Tibial nerve (tissue), 3 donors: ENCODE results near the gene TOP1.

Source experiments
- POLR2A ChIP-seq, 2 donors: fragments of 450-650 bp; IDR thresholded peaks; one replicate each; pipeline ENCODE4 v1.6.1; 2017; ENCODE audit warnings: antibody characterized with exemption in 2 of 2, mild to moderate bottlenecking in 2 of 2, moderate library complexity in 2 of 2
- TF ChIP-seq, protein P1 (sequence below), 5 experiments: fragments of 200-600 bp in 3 of 5; fragments of 450-650 bp in 2 of 5; sonication (generic) in 3 of 5; IDR thresholded peaks; one replicate each; pipeline ENCODE4 v1.5.1; 2016 to 2019; ENCODE audit warnings: antibody characterized with exemption in 5 of 5, mild to moderate bottlenecking in 3 of 5, moderate library complexity in 2 of 5

DNA sequence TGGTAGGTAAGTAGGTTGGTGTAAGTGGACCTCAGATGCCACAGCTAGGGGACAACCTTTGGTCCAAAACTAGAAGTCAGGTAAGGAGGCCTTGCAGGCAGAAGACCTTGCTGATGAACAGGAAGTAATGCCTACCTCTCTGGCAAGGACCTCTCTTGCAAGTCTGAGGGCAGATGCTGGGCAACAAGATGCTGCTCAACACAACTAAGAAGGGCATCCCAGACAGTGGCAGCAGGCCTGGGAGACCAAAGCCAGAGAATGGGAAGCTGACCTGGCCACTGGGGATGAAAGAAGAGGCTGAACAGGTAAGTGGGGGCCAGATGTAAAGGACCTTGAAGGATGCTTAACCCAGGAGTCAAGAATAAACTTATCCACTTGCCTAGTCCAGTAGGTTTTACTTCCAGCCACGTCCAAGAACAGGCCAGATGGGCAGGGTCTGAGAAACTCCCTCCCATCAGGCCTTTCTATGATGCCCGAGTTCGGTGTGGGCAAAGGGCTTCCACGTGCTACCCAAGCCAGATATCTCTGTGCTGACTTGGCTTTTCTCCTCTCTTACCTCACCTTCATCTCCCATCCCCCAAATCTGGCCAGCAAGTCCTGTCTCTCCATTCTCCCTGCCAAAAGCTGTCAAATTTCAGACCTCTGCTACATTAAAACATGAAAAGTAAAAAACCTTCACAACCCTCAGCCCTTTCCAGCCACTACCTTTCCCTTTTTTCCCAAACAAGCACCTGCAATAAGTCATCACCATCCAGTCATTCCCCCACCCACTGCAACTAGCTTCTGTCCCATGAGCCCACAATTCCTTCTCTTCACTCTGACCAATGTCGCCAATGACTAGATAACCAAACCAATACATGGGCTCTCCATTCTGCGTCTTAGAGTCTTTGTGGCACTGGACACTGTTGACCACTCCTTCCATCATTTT, 97.2 kb downstream of the TOP1 start:
- TF ChIP-seq, protein P1, sequence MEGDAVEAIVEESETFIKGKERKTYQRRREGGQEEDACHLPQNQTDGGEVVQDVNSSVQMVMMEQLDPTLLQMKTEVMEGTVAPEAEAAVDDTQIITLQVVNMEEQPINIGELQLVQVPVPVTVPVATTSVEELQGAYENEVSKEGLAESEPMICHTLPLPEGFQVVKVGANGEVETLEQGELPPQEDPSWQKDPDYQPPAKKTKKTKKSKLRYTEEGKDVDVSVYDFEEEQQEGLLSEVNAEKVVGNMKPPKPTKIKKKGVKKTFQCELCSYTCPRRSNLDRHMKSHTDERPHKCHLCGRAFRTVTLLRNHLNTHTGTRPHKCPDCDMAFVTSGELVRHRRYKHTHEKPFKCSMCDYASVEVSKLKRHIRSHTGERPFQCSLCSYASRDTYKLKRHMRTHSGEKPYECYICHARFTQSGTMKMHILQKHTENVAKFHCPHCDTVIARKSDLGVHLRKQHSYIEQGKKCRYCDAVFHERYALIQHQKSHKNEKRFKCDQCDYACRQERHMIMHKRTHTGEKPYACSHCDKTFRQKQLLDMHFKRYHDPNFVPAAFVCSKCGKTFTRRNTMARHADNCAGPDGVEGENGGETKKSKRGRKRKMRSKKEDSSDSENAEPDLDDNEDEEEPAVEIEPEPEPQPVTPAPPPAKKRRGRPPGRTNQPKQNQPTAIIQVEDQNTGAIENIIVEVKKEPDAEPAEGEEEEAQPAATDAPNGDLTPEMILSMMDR (IDR thresholded peaks at IDR 0.05) = no peak
- TF ChIP-seq POLR2A (IDR thresholded peaks at IDR 0.05) = no peak
